Neuronal stem cell (in vitro differentiated cells): ENCODE data around the gene GABRB2.

Experiments used
- DNase-seq: peaks from one replicate; pipeline ENCODE4 v3.0.0-alpha.2; 2013; ENCODE audit warnings: low spot score
- H2AFZ ChIP-seq: one replicate; pipeline ENCODE4 v1.6.1; 2013; ENCODE audit warnings: mild to moderate bottlenecking, low read length, inconsistent platforms
- H2AK5ac ChIP-seq: 2 replicates; pipeline ENCODE4 v1.6.1; 2013; ENCODE audit warnings: low read depth, mild to moderate bottlenecking, inconsistent platforms, low read length, moderate library complexity, mixed read lengths
- H2BK120ac ChIP-seq: 2 replicates; pipeline ENCODE4 v1.6.1; 2013; ENCODE audit warnings: low read depth, mild to moderate bottlenecking, inconsistent platforms, low read length, moderate library complexity, mixed read lengths
- H2BK12ac ChIP-seq: one replicate; pipeline ENCODE4 v1.6.1; 2013; ENCODE audit warnings: low read length, inconsistent platforms
- H2BK15ac ChIP-seq: 2 replicates; pipeline ENCODE4 v1.6.1; 2013; ENCODE audit warnings: mild to moderate bottlenecking, low read length, inconsistent platforms, mixed read lengths
- H2BK5ac ChIP-seq: one replicate; pipeline ENCODE4 v1.6.1; 2013; ENCODE audit warnings: inconsistent platforms, mild to moderate bottlenecking, low read length, moderate library complexity
- H3K14ac ChIP-seq: one replicate; pipeline ENCODE4 v1.6.1; 2013; ENCODE audit warnings: low read length, inconsistent platforms
- H3K18ac ChIP-seq: 2 replicates; pipeline ENCODE4 v1.6.1; 2013; ENCODE audit warnings: low read length, inconsistent platforms
- H3K23ac ChIP-seq: 2 replicates; pipeline ENCODE4 v1.6.1; 2013; ENCODE audit warnings: low read depth, mild to moderate bottlenecking, mixed read lengths, low read length, inconsistent platforms; ENCODE audit not compliant: poor library complexity
- H3K27ac ChIP-seq: replicated peaks from 3 replicates; pipeline ENCODE4 v1.5.1; 2013; ENCODE audit warnings: low read length, inconsistent platforms
- H3K27me3 ChIP-seq, 3 experiments: 2 replicates each; pipeline ENCODE4 v1.6.1; 2013; ENCODE audit warnings: low read length in 3 of 3, mild to moderate bottlenecking in 2 of 3, inconsistent platforms in 1 of 3, low read depth in 1 of 3, mixed read lengths in 1 of 3, moderate library complexity in 1 of 3; ENCODE audit not compliant: control insufficient read depth in 3 of 3, insufficient read depth in 3 of 3
- H3K36me3 ChIP-seq, 2 donors: replicated peaks in 1 of 2; 2 replicates each; pipeline ENCODE4 v1.6.1; 2013; ENCODE audit warnings: low read length in 2 of 2; ENCODE audit not compliant: control insufficient read depth in 2 of 2, insufficient read depth in 2 of 2
- H3K4ac ChIP-seq: 2 replicates; pipeline ENCODE4 v1.6.1; 2013; ENCODE audit warnings: inconsistent platforms, mild to moderate bottlenecking, low read length, moderate library complexity
- H3K4me1 ChIP-seq, 2 donors: 1 replicate in 1 of 2; 2 replicates in 1 of 2; pipeline ENCODE4 v1.6.1; 2013; ENCODE audit warnings: low read length in 2 of 2, low read depth in 1 of 2; ENCODE audit not compliant: control insufficient read depth in 2 of 2, insufficient read depth in 1 of 2
- H3K4me2 ChIP-seq: one replicate; pipeline ENCODE4 v1.6.1; 2013; ENCODE audit warnings: mild to moderate bottlenecking, low read length, inconsistent platforms; ENCODE audit not compliant: insufficient read depth, poor library complexity, severe bottlenecking
- H3K4me3 ChIP-seq, 2 donors: 2 replicates each; pipeline ENCODE4 v1.5.1; 2013; ENCODE audit warnings: low read length in 2 of 2, mild to moderate bottlenecking in 2 of 2, inconsistent platforms in 1 of 2, moderate library complexity in 1 of 2
- H3K79me1 ChIP-seq: one replicate; pipeline ENCODE4 v1.6.1; 2013; ENCODE audit warnings: low read depth, mild to moderate bottlenecking, inconsistent platforms, low read length, moderate library complexity
- H3K9ac ChIP-seq: one replicate; pipeline ENCODE4 v1.6.1; 2013; ENCODE audit warnings: mild to moderate bottlenecking, low read depth, low read length, inconsistent platforms; ENCODE audit not compliant: poor library complexity
- H3K9me3 ChIP-seq, 2 donors: replicated peaks in 1 of 2; 2 replicates each; pipeline versions ENCODE3 to v1.6.1; 2013; ENCODE audit warnings: low read length in 2 of 2, mild to moderate bottlenecking in 2 of 2, inconsistent platforms in 1 of 2, low read depth in 1 of 2, mixed read lengths in 1 of 2, moderate library complexity in 1 of 2; ENCODE audit not compliant: control insufficient read depth in 2 of 2, insufficient read depth in 1 of 2
- H4K8ac ChIP-seq: one replicate; pipeline ENCODE4 v1.6.1; 2013; ENCODE audit warnings: low read depth, mild to moderate bottlenecking, inconsistent platforms, low read length, moderate library complexity
- H4K91ac ChIP-seq: one replicate; pipeline ENCODE4 v1.6.1; 2013; ENCODE audit warnings: low read length, low read depth, mild to moderate bottlenecking, inconsistent platforms; ENCODE audit not compliant: poor library complexity
- WGBS, 2 donors: extraction: QIAGEN DNeasy Blood & Tissue Kit; methylation state at CpG; one replicate each; pipeline ENCODE4 v1.1.7; 2013; ENCODE audit warnings: missing lambda C conversion rate in 2 of 2, mixed read lengths in 1 of 2; ENCODE audit not compliant: insufficient read length in 2 of 2, insufficient replicate concordance in 1 of 2; ENCODE audit errors: extremely low coverage in 2 of 2; 5-methylcytosine and 5-hydroxymethylcytosine counted together

The GABRB2 gene

GRCh38 chr5:161547738-161548486, 1.4 kb upstream of the GABRB2 start:
- Histone ChIP-seq H2BK15ac (peak overlapping the region; percentile 54), H4K91ac (no peak overlapping the region), H3K23ac (no peak overlapping the region), H4K8ac (no peak overlapping the region), H3K14ac (peak overlapping the region; percentile 71), H3K36me3 (no peaks in the 10 kb centered on the region), H2BK5ac (no peak overlapping the region), H3K4ac (no peak overlapping the region), H2AK5ac (no peak overlapping the region), H3K4me1 (peaks cover 5 to 12% of the 10 kb centered on the region in 2 donors), H2AFZ (peak overlapping the region; percentile 89), H3K9ac (peak overlapping the region; percentile 21), H3K27ac (no peak overlapping the region), H3K4me3 (peak overlapping the region in 1 of 2 donors; percentile 82), H3K79me1 (no peaks in the 10 kb centered on the region), H3K27me3 (peaks cover 5 to 56% (median 40%) of the 10 kb centered on the region in 3 experiments), H3K9me3 (peaks cover 0 to 2% of the 10 kb centered on the region in 2 donors), H3K4me2 (peak overlapping the region; percentile 96), H2BK120ac (no peak overlapping the region), H2BK12ac (no peak overlapping the region), H3K18ac (peak overlapping the region; percentile 89)
- peak; percentile 21 for DNase-seq
- no CpG with 5 or more reads among the region's 64 CpGs for WGBS, 2 donors

DNA sequence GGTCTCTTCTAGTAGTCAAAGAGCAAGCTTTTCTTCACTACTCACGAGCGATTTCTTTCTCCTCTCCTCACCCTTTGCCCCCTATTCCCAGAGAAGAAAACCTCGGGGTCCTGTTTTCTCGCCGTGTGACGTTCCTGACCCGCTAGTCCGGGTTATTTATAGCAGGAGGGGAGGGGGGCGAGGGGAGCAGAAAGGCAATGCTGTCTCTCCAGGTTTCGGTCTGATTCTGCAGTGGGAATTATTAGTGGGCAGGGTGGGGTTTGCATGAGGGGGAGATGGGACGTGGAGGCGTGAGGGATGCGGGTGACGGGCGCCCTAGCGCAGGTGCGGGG, 847 bp upstream of the GABRB2 start:
- H2BK5ac ChIP-seq = no peak overlapping the region
- H3K27me3 ChIP-seq = peaks cover 5 to 56% (median 40%) of the 10 kb centered on the region in 3 experiments

GRCh38 chr5:161546095-161546469, 443 bp downstream of the GABRB2 start:
- peaks cover 0 to 2% of the 10 kb centered on the region in 2 donors for H3K9me3 ChIP-seq
- H3K27me3 ChIP-seq = peaks cover 5 to 56% (median 40%) of the 10 kb centered on the region in 3 experiments
- no peak overlapping the region for H2BK5ac ChIP-seq
- H4K8ac ChIP-seq = no peak overlapping the region
- no peak overlapping the region for H2BK12ac ChIP-seq
- H3K4ac ChIP-seq = no peak overlapping the region
- no peak overlapping the region for H3K23ac ChIP-seq
- H3K18ac ChIP-seq = no peak overlapping the region
- H2AK5ac ChIP-seq = no peak overlapping the region
- no peak for DNase-seq
- H3K14ac ChIP-seq = no peak overlapping the region
- no peak overlapping the region for H3K9ac ChIP-seq
- H2BK120ac ChIP-seq = no peak overlapping the region
- H3K4me3 ChIP-seq = peak overlapping the region in 1 of 2 donors; percentile 68
- no CpG with 5 or more reads among the region's 8 CpGs for WGBS, 2 donors
- no peaks in the 10 kb centered on the region for H3K79me1 ChIP-seq
- peaks cover 5 to 12% of the 10 kb centered on the region in 2 donors for H3K4me1 ChIP-seq
- no peak overlapping the region for H2BK15ac ChIP-seq
- no peak overlapping the region for H3K27ac ChIP-seq
- H3K36me3 ChIP-seq = no peaks in the 10 kb centered on the region
- peak overlapping the region; percentile 67 for H3K4me2 ChIP-seq
- no peak overlapping the region for H2AFZ ChIP-seq
- no peak overlapping the region for H4K91ac ChIP-seq

More for the DNA sequence above, 847 bp upstream of the GABRB2 start:
- peak overlapping the region; percentile 21 for H3K9ac ChIP-seq
- H2BK12ac ChIP-seq = no peak overlapping the region
- H4K91ac ChIP-seq = no peak overlapping the region
- no peaks in the 10 kb centered on the region for H3K79me1 ChIP-seq
- no peak overlapping the region for H3K4ac ChIP-seq
- peak overlapping the region; percentile 89 for H2AFZ ChIP-seq
- no peak overlapping the region for H2BK120ac ChIP-seq
- no peak overlapping the region for H3K23ac ChIP-seq
- no peak for DNase-seq
- H3K18ac ChIP-seq = peak overlapping the region; percentile 89
- peak overlapping the region in 1 of 2 donors; percentile 82 for H3K4me3 ChIP-seq
- peak overlapping the region; percentile 96 for H3K4me2 ChIP-seq
- peaks cover 5 to 12% of the 10 kb centered on the region in 2 donors for H3K4me1 ChIP-seq
- WGBS, 2 donors = no CpG with 5 or more reads among the region's 17 CpGs
- peak overlapping the region; percentile 71 for H3K14ac ChIP-seq
- H4K8ac ChIP-seq = no peak overlapping the region
- no peak overlapping the region for H2AK5ac ChIP-seq
- no peak overlapping the region for H3K27ac ChIP-seq
- H3K9me3 ChIP-seq = peaks cover 0 to 2% of the 10 kb centered on the region in 2 donors
- H2BK15ac ChIP-seq = peak overlapping the region; percentile 54
- no peaks in the 10 kb centered on the region for H3K36me3 ChIP-seq

DNA sequence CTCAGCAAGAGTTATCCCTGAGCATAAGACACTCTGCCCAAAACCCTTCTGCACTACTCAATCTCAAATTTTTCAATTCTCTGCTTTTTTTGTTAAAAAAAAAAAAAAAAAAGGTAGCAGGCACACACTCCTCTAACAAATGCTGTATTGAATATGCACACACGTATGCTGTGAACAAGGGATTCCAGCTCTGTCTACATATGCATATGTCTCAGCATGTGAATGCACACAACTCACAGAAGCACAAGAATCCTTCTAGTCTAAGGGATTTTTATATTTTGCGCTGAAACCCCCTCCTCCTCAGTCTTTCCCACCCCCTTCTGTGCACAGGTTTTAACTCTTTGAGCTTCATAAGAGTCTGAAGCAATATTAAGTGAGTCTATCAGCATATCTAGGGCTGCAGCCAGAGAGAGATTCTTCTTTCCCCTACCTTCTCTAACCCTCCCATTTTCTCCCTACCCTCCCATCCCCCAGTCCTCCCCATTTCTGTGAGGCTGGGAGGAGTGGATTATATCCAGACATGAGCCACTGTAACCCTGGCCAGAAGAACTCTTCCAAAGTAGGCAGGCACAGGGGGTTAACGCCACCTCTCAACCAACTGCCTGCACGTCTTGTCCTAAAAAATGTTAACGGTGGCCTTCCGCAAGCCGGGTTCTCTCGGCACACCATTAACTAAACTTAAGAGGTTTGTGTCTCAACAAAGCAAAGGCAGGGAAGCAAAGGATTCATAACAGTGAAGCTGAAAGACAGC, 1.0 kb downstream of the GABRB2 start:
- H3K23ac ChIP-seq = no peak overlapping the region
- no peak overlapping the region for H3K4ac ChIP-seq
- no peaks in the 10 kb centered on the region for H3K36me3 ChIP-seq
- no peak overlapping the region for H2BK12ac ChIP-seq
- no peak overlapping the region for H2BK5ac ChIP-seq
- peak overlapping the region; percentile 67 for H3K4me2 ChIP-seq
- H4K8ac ChIP-seq = no peak overlapping the region
- no peak overlapping the region for H3K27ac ChIP-seq
- no peak overlapping the region for H2BK120ac ChIP-seq
- H3K27me3 ChIP-seq = peaks cover 5 to 56% (median 40%) of the 10 kb centered on the region in 3 experiments
- no peak overlapping the region for H2AFZ ChIP-seq
- DNase-seq = peak; percentile 6
- no CpG with 5 or more reads among the region's 8 CpGs for WGBS, 2 donors
- H3K18ac ChIP-seq = no peak overlapping the region
- no peak overlapping the region for H3K4me3 ChIP-seq
- peaks cover 0 to 2% of the 10 kb centered on the region in 2 donors for H3K9me3 ChIP-seq
- no peaks in the 10 kb centered on the region for H3K79me1 ChIP-seq
- no peak overlapping the region for H3K14ac ChIP-seq
- peaks cover 5 to 12% of the 10 kb centered on the region in 2 donors for H3K4me1 ChIP-seq
- no peak overlapping the region for H2AK5ac ChIP-seq
- H3K9ac ChIP-seq = no peak overlapping the region
- no peak overlapping the region for H4K91ac ChIP-seq
- no peak overlapping the region for H2BK15ac ChIP-seq
